RWPE1 (cell line): ENCODE measurements around the gene MSX2.
A peak's percentile ranks its signal among the peaks of the same experiment; 100 is the strongest.

Source experiments
- CTCF ChIA-PET: fragments of 350-600 bp; sonication (Branson Sonifier 250); formaldehyde crosslinking; extraction: SDS; loops from one replicate; lab custom pipeline; 2021; lab: Yijun Ruan, JAX
- POLR2A ChIA-PET: fragments of 400-600 bp; formaldehyde crosslinking; extraction: SDS; loops from one replicate; lab custom pipeline; 2020; ENCODE audit warnings: antibody characterized with exemption; ENCODE audit not compliant: low non-redundant PET; lab: Yijun Ruan, JAX
- DNase-seq: peaks from one replicate; pipeline ENCODE4 v3.0.0; 2012; ENCODE audit warnings: low spot score
- H3K27ac ChIP-seq: fragments of 450-650 bp; 2 replicates; pipeline ENCODE4 v1.5.1; 2017
- TF ChIP-seq, protein P1 (sequence below): fragments of 450-650 bp; conservative IDR thresholded peaks from 2 replicates; pipeline ENCODE4 v1.5.1; 2017; ENCODE audit warnings: low read depth, mild to moderate bottlenecking

Gene MSX2

DNA sequence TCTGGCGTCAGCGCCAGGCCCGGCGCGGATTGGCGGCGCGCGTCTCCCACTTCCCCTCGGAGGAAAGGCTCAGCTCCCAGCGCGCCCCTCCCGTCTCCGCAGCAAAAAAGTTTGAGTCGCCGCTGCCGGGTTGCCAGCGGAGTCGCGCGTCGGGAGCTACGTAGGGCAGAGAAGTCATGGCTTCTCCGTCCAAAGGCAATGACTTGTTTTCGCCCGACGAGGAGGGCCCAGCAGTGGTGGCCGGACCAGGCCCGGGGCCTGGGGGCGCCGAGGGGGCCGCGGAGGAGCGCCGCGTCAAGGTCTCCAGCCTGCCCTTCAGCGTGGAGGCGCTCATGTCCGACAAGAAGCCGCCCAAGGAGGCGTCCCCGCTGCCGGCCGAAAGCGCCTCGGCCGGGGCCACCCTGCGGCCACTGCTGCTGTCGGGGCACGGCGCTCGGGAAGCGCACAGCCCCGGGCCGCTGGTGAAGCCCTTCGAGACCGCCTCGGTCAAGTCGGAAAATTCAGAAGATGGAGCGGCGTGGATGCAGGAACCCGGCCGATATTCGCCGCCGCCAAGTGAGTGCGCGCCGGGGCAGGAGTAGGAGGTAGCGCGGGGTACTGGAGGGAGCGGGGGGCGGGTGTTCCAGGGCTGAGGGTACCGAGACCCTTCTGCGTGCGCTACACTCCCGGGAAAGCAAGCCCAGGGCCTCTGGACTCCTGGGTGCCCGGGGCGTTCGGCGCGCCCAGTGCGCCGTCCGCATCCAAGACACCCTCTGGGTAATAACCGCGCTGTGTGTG is at the start of gene MSX2:
Gene MSX2 (plus strand): TSS at position 99 of the 777 bp plus-strand sequence. CDS start 78 bp downstream, at position 177.
- H3K27ac ChIP-seq: peak within 1 kb of the TSS; percentile 36
- ChIA-PET CTCF (interaction anchor here (0.6 to 1.1 kb wide), 2 partner anchors 12 to 1856 kb away, joined by 3 to 4 read pairs; no protein-coding TSS in a partner anchor), POLR2A (interaction anchor here (0.6 to 0.7 kb wide), 4 partner anchors 8 to 908 kb away, joined by 3 to 8 read pairs (median 3); no protein-coding TSS in a partner anchor)
- TF ChIP-seq, protein P1, sequence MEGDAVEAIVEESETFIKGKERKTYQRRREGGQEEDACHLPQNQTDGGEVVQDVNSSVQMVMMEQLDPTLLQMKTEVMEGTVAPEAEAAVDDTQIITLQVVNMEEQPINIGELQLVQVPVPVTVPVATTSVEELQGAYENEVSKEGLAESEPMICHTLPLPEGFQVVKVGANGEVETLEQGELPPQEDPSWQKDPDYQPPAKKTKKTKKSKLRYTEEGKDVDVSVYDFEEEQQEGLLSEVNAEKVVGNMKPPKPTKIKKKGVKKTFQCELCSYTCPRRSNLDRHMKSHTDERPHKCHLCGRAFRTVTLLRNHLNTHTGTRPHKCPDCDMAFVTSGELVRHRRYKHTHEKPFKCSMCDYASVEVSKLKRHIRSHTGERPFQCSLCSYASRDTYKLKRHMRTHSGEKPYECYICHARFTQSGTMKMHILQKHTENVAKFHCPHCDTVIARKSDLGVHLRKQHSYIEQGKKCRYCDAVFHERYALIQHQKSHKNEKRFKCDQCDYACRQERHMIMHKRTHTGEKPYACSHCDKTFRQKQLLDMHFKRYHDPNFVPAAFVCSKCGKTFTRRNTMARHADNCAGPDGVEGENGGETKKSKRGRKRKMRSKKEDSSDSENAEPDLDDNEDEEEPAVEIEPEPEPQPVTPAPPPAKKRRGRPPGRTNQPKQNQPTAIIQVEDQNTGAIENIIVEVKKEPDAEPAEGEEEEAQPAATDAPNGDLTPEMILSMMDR: no peak
- peak; percentile 100 for DNase-seq

DNA sequence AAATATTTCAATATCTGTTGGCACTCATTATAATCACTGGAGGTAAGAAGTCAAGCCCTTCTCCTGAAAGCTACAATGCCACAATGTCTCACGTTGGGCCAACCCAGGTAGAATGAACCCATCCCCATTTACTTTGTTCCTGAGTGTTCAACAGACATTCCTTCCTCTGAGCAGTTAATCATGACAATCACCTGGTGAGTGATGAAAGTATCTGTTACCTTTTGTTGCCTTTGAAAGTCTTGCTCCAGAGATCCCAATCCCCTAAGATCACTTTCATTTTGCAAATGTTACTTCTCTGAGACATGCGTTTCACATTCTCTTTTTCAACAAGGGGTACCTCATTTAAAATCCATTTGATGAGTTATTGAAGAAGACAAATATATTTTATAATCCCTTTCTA is 49.3 kb upstream of the MSX2 start:
- TF ChIP-seq, protein P1: no peak

DNA sequence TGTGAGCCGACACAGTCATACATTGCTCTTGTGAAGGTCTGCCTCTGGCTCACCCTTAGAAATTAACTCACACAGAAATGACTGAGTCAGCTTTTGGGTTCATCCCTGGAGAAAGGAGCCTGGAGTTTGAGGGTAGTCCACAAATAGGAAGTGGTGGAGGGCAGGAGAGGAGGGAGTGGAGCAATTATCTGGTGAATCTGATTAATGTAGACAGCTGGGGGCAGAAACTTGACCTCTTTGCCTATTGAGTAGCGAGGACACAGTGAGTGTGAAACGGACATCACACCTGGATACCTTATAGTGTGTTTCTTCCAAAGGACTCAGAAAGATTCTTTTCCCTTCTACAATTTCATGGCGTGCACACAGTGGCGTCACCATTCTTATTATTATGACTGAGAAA is 48.5 kb upstream of the MSX2 start:
- TF ChIP-seq, protein P1: no peak
- H3K27ac ChIP-seq: no peak overlapping the region
- ChIA-PET POLR2A (no interaction called here), CTCF (no interaction called here)
- DNase-seq: no peak

More for the DNA sequence above, 49.3 kb upstream of the MSX2 start:
- H3K27ac ChIP-seq: no peak overlapping the region
- ChIA-PET POLR2A (no interaction called here), CTCF (no interaction called here)
- no peak for DNase-seq

DNA sequence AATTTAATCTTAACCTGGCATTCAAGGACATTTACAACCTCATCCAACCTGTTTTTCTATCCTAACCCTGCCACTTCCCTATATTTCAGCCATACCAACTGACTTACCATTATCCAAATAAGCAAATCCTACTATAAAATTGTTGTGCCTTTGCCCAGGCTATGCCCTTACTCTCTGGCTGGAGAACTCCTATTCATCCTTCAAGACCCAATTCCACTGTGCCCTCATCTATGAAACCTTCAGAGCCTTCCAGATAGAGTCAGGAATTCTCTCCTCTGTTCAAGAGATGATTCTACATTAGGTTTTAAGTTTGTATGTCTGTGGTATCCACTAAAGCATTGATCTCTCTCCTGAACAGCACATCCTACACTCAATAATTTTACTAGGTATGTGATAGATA is 46.3 kb upstream of the MSX2 start:
- no peak for DNase-seq
- TF ChIP-seq, protein P1: no peak
- ChIA-PET CTCF (no interaction called here), POLR2A (no interaction called here)
- H3K27ac ChIP-seq: no peak overlapping the region

DNA sequence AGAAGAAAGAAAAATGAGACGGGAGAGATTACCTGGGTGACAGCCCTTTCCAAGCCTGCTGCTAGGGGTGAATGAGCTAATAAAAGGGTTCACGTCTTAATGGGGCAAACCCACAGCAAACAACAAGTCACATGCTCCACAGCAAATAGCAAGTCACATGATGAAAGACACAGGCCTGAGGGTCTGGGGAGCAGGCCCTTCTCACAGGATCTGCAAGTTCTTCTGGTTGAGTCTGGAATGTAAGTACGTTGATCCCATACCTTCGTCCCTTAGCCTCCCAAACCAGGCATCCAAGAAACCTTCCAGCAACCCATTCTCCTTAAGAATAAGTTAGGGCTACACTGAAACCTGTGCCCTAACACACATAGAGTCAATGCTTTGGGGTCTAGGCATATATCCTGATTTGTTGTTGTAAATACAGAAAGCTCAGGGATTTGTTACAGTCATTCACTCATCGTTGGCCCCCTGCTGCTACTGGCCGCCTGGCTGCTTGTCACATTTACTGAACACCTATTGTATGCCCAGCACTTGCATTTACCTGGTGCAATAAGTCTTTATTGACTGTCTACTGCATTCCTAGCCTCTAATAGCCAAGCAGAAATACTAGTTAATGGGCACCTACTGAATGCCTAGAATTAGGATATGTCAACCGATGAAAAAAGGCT is 43.3 kb upstream of the MSX2 start:
- CTCF ChIA-PET: no interaction called here
- H3K27ac ChIP-seq: no peak overlapping the region
- DNase-seq: no peak
- TF ChIP-seq, protein P1: no peak
- POLR2A ChIA-PET: no interaction called here

DNA sequence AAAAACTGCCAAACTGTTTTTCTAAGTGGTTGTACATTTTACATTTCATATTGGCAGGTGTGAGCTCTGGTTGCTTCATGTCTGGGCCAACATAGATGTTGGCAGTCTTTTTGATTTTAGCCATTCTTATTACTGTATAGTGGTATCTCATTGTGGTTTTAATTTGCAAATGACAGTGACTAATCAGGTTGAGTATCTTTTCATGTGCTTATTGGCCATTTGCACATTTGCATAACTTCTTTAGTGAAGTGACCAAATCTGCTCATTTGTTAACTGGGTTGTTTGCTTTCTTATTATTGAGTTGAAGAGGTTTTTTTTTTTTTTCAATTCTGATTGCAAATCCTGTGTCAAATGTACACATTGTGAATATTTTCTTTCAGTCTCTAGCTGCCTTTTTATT is 36.9 kb upstream of the MSX2 start:
- TF ChIP-seq, protein P1: no peak
- H3K27ac ChIP-seq: no peak overlapping the region
- ChIA-PET CTCF (interaction anchor here (0.5 to 1.0 kb wide), 2 partner anchors 33 to 64 kb away, joined by 3 read pairs; no protein-coding TSS in a partner anchor), POLR2A (no interaction called here)
- no peak for DNase-seq
